OCI-LY1 (cell line): ENCODE measurements around the gene HIVEP2.

ENCODE experiments used
- H2AFZ ChIP-seq: fragments of 200-600 bp; sonication (generic), shearing (Covaris generic); 2 replicates; pipeline ENCODE4 v1.6.0; 2014; ENCODE audit warnings: antibody characterized with exemption, mild to moderate bottlenecking, low read length
- H3F3A ChIP-seq: fragments of 200-600 bp; sonication (generic), shearing (Covaris generic); 2 replicates; pipeline ENCODE4 v1.6.0; 2014; ENCODE audit warnings: mild to moderate bottlenecking, antibody characterized with exemption, low read length, moderate library complexity; ENCODE audit not compliant: insufficient read depth
- H3K27ac ChIP-seq: fragments of 200-600 bp; sonication (generic); 2 replicates; pipeline ENCODE4 v1.5.1; 2014; ENCODE audit warnings: low read length, mixed run types, mild to moderate bottlenecking, low read depth; ENCODE audit not compliant: poor library complexity, severe bottlenecking
- H3K27me3 ChIP-seq: fragments of 200-600 bp; sonication (generic); 2 replicates; pipeline ENCODE4 v1.6.0; 2014; ENCODE audit warnings: antibody characterized with exemption, mild to moderate bottlenecking, low read length, moderate library complexity; ENCODE audit not compliant: insufficient read depth
- H3K36me3 ChIP-seq: fragments of 200-600 bp; sonication (generic); 2 replicates; pipeline ENCODE4 v1.6.1; 2014; ENCODE audit warnings: mild to moderate bottlenecking, antibody characterized with exemption, low read length, moderate library complexity, mixed read lengths; ENCODE audit not compliant: insufficient read depth
- H3K4me1 ChIP-seq: fragments of 200-600 bp; sonication (generic); 2 replicates; pipeline ENCODE4 v1.5.1; 2014; ENCODE audit warnings: mild to moderate bottlenecking, low read length, moderate library complexity; ENCODE audit not compliant: insufficient read depth, severe bottlenecking
- H3K4me2 ChIP-seq: fragments of 200-600 bp; sonication (generic), shearing (Covaris generic); 2 replicates; pipeline ENCODE4 v1.6.1; 2014; ENCODE audit warnings: low read length
- H3K4me3 ChIP-seq: fragments of 200-600 bp; sonication (generic); 2 replicates; pipeline ENCODE4 v1.5.1; 2014; ENCODE audit warnings: low read length, low read depth, mild to moderate bottlenecking, mixed read lengths; ENCODE audit not compliant: poor library complexity, severe bottlenecking
- H3K79me2 ChIP-seq: fragments of 200-600 bp; shearing (Covaris generic); 2 replicates; pipeline ENCODE4 v1.6.1; 2016; ENCODE audit warnings: mixed run types, low read length, mixed read lengths; ENCODE audit not compliant: insufficient read depth
- H3K9ac ChIP-seq: fragments of 200-600 bp; sonication (generic), shearing (Covaris generic); 2 replicates; pipeline ENCODE4 v1.6.1; 2014; ENCODE audit warnings: mild to moderate bottlenecking, low read length, mixed read lengths
- H3K9me2 ChIP-seq: fragments of 200-600 bp; sonication (generic), shearing (Covaris generic); 2 replicates; pipeline ENCODE4 v1.6.1; 2014; ENCODE audit warnings: low read depth, mild to moderate bottlenecking, low read length, mixed read lengths
- H3K9me3 ChIP-seq: fragments of 200-600 bp; shearing (Covaris generic); 2 replicates; pipeline ENCODE4 v1.6.1; 2014; ENCODE audit warnings: low read length, mixed read lengths
- H4K20me1 ChIP-seq: fragments of 200-600 bp; sonication (generic), shearing (Covaris generic); 2 replicates; pipeline ENCODE4 v1.6.0; 2016; ENCODE audit warnings: mild to moderate bottlenecking, low read length; ENCODE audit not compliant: insufficient read depth
- CTCF ChIP-seq: fragments of 200-600 bp; sonication (generic), shearing (Covaris generic); IDR thresholded peaks from 2 replicates; pipeline ENCODE4 v1.5.1; 2017; ENCODE audit warnings: mild to moderate bottlenecking, antibody characterized with exemption, low read length, moderate library complexity, mixed read lengths
- EZH2 ChIP-seq: fragments of 200-600 bp; sonication (generic), shearing (Covaris generic); IDR thresholded peaks from 2 replicates; pipeline ENCODE4 v1.8.0; 2017; ENCODE audit warnings: borderline replicate concordance, mixed run types, mild to moderate bottlenecking, antibody characterized with exemption, low read length, moderate library complexity, mixed read lengths

Gene HIVEP2

GRCh38 chr6:142881761-142882160, 63.2 kb downstream of the HIVEP2 start:
- no peak overlapping the region for H3K27ac ChIP-seq
- TF ChIP-seq CTCF (no peak), EZH2 (no peak)

GRCh38 chr6:142881290-142881689, 63.7 kb downstream of the HIVEP2 start:
- no peaks in the 10 kb centered on the region for H3K9me2 ChIP-seq

More at GRCh38 chr6:142881761-142882160, 63.2 kb downstream of the HIVEP2 start:
- Histone ChIP-seq H3K9me2 (no peaks in the 10 kb centered on the region), H3K4me2 (no peak overlapping the region), H2AFZ (no peak overlapping the region), H3K4me1 (peaks cover 30% of the 10 kb centered on the region), H4K20me1 (no peaks in the 10 kb centered on the region), H3F3A (no peaks in the 10 kb centered on the region), H3K36me3 (no peaks in the 10 kb centered on the region), H3K4me3 (no peak overlapping the region), H3K27me3 (no peaks in the 10 kb centered on the region), H3K79me2 (peaks cover 11% of the 10 kb centered on the region), H3K9ac (no peak overlapping the region), H3K9me3 (no peaks in the 10 kb centered on the region)

GRCh38 chr6:142880201-142880600, 64.8 kb downstream of the HIVEP2 start:
- H3F3A ChIP-seq = no peaks in the 10 kb centered on the region
- H3K9me3 ChIP-seq = no peaks in the 10 kb centered on the region
- no peak overlapping the region for H3K4me2 ChIP-seq
- no peak overlapping the region for H3K27ac ChIP-seq
- no peak overlapping the region for H3K9ac ChIP-seq
- peaks cover 5% of the 10 kb centered on the region; the same call in 1 of the 2 replicates for H3K79me2 ChIP-seq
- peaks cover 14% of the 10 kb centered on the region for H3K4me1 ChIP-seq
- no peak overlapping the region for H2AFZ ChIP-seq
- no peak overlapping the region for H3K4me3 ChIP-seq
- no peaks in the 10 kb centered on the region for H3K36me3 ChIP-seq
- no peak for TF ChIP-seq EZH2
- no peak for TF ChIP-seq CTCF
- no peaks in the 10 kb centered on the region for H4K20me1 ChIP-seq
- no peaks in the 10 kb centered on the region for H3K9me2 ChIP-seq
- no peaks in the 10 kb centered on the region for H3K27me3 ChIP-seq

More at GRCh38 chr6:142881290-142881689, 63.7 kb downstream of the HIVEP2 start:
- no peaks in the 10 kb centered on the region for H4K20me1 ChIP-seq
- H3K36me3 ChIP-seq = no peaks in the 10 kb centered on the region
- no peaks in the 10 kb centered on the region for H3K27me3 ChIP-seq
- H2AFZ ChIP-seq = no peak overlapping the region
- H3K27ac ChIP-seq = no peak overlapping the region
- no peak for TF ChIP-seq CTCF
- TF ChIP-seq EZH2 = no peak
- no peak overlapping the region for H3K4me3 ChIP-seq
- H3K4me2 ChIP-seq = no peak overlapping the region
- no peaks in the 10 kb centered on the region for H3K9me3 ChIP-seq
- H3K79me2 ChIP-seq = peaks cover 11% of the 10 kb centered on the region
- H3K4me1 ChIP-seq = peaks cover 25% of the 10 kb centered on the region
- H3K9ac ChIP-seq = no peak overlapping the region
- H3F3A ChIP-seq = no peaks in the 10 kb centered on the region
